ENCODE measurements around the gene IL2RA. TPM values are rescaled to one million over a fixed set of nuclear protein-coding genes. Genes with fewer than 3 reads are reported as not detected.

The IL2RA gene
- total and polyA plus RNA-seq, 9 of the 15 experiments (the other 6 are each of a cell fraction or from before 2014, with no cell fraction given): 0.95 TPM; not detected in 8

GRCh38 chr10:6009961-6010360 lies 52.2 kb downstream of the IL2RA start (continued):
- no peak for TF ChIP-seq ZBTB11 (CRISPR knock-in tag; IDR thresholded peaks at IDR 0.05)
- TF ChIP-seq ZNF707 (CRISPR knock-in tag; conservative IDR thresholded peaks at IDR 0.05): no peak
- TF ChIP-seq EZH2 (IDR thresholded peaks at IDR 0.05; ENCODE audit: borderline replicate concordance, low read depth, low read length): no peak
- no peak for TF ChIP-seq ZBTB33 (CRISPR knock-in tag; IDR thresholded peaks at IDR 0.05)

GRCh38 chr10:6009150-6009549 lies 53.0 kb downstream of the IL2RA start:
- no peak for FAIRE-seq
- 4% methylated on average over 2 of the region's 2 CpGs for WGBS (ENCODE audit: insufficient coverage, low coverage, missing lambda C conversion rate)
- no peak overlapping the region for H3K4me3 ChIP-seq
- DNase-seq (ENCODE audit: extremely low read depth in 1 of 4, low spot score in 3 of 4): no peak
- ChIA-PET POLR2A (no interaction called here), CTCF (ENCODE audit: low intra/inter-chr PET ratio) (no interaction called here)
- H3K27me3 ChIP-seq (ENCODE audit: control insufficient read depth in 2 of 2, insufficient read depth in 2 of 2, low read length in 2 of 2): peaks cover 5 to 7% of the 10 kb centered on the region in 2 experiments; a peak in 2 of 5 replicates
- H3K79me2 ChIP-seq (ENCODE audit: control insufficient read depth, insufficient read depth, low read length): no peaks in the 10 kb centered on the region
- no TSS peak for BruUV-seq (replicated peaks)
- H3K9ac ChIP-seq (ENCODE audit: insufficient read depth in 1 of 2, low read depth in 2 of 2, low read length in 2 of 2): no peak overlapping the region
- no peaks in the 10 kb centered on the region for H4K20me1 ChIP-seq (replicated peaks; ENCODE audit: control insufficient read depth, insufficient read depth, low read length)
- H3K27ac ChIP-seq (ENCODE audit: extremely low read depth, low read depth, low read length): no peak overlapping the region
- ATAC-seq: no peak
- H3K36me3 ChIP-seq (ENCODE audit: control insufficient read depth, insufficient read depth, low read length): no peaks in the 10 kb centered on the region
- no peak overlapping the region for H2AFZ ChIP-seq (ENCODE audit: low read depth, low read length)
- intact Hi-C loops (cut with micrococcal nuclease): no loop called here
- H3K4me2 ChIP-seq (ENCODE audit: insufficient read depth, low read length): no peak overlapping the region
- H3K4me1 ChIP-seq (replicated peaks in 1 of 2; ENCODE audit: control insufficient read depth in 2 of 2, insufficient read depth in 2 of 2, low read length in 2 of 2): no peaks in the 10 kb centered on the region; a peak in 3 of 5 replicates
- H3K9me3 ChIP-seq (replicated peaks; ENCODE audit: control insufficient read depth, insufficient read depth, low read depth, low read length): no peaks in the 10 kb centered on the region
- in situ Hi-C loops (cut with MboI): no loop called here
- H3K9me1 ChIP-seq (ENCODE audit: control insufficient read depth, insufficient read depth, low read length): no peaks in the 10 kb centered on the region
- 0 out of 2 replicates have a peak, but pooled peaks have one; percentile 52 for TF ChIP-seq FOSL1 (tag; conservative IDR thresholded peaks at IDR 0.05)
- TF ChIP-seq SMARCC2 (IDR thresholded peaks at IDR 0.05; ENCODE audit: low read depth): no peak
- TF ChIP-seq ZFP1 (CRISPR knock-in tag; IDR thresholded peaks at IDR 0.05): no peak
- TF ChIP-seq IRF1 (CRISPR knock-in tag; IDR thresholded peaks at IDR 0.05; ENCODE audit: borderline replicate concordance): no peak
- TF ChIP-seq ZNF507 (tag; conservative IDR thresholded peaks at IDR 0.05): no peak
- no peak for TF ChIP-seq CBX3 (IDR thresholded peaks at IDR 0.05; ENCODE audit: borderline replicate concordance in 1 of 2, low read length in 2 of 2)
- no peak for TF ChIP-seq ZNF785 (CRISPR knock-in tag; IDR thresholded peaks at IDR 0.05)
- TF ChIP-seq NR0B1 (IDR thresholded peaks at IDR 0.05; ENCODE audit: partially characterized antibody): no peak
